NT2/D1 (cell line): Measurements from ENCODE around the gene ATP13A3.
"Not testable (repeated sequence)": the region's sequence is repeated elsewhere in the genome, so short reads cannot be mapped to it uniquely, and the experiment has no call there.

ENCODE experiments used
- DNase-seq: peaks from one replicate; pipeline ENCODE4 v3.0.0-alpha.2; 2011; ENCODE audit warnings: low read depth, low spot score
- H3K27me3 ChIP-seq: 2 replicates; pipeline ENCODE4 v1.6.0; 2011; ENCODE audit warnings: mild to moderate bottlenecking; ENCODE audit not compliant: insufficient read length, insufficient read depth
- H3K36me3 ChIP-seq: 2 replicates; pipeline ENCODE4 v1.6.1; 2011; ENCODE audit warnings: mild to moderate bottlenecking, low read length, mixed read lengths; ENCODE audit not compliant: insufficient read depth, insufficient read length
- H3K4me1 ChIP-seq: 2 replicates; pipeline ENCODE4 v1.5.1; 2011; ENCODE audit not compliant: insufficient read depth, insufficient read length
- H3K4me3 ChIP-seq: 2 replicates; pipeline ENCODE4 v1.5.1; 2011; ENCODE audit warnings: low read depth; ENCODE audit not compliant: insufficient read length
- H3K9ac ChIP-seq: 2 replicates; pipeline ENCODE4 v1.6.0; 2011; ENCODE audit warnings: low read depth; ENCODE audit not compliant: insufficient read length
- H3K9me3 ChIP-seq: 2 replicates; pipeline ENCODE4 v1.5.1; 2011; ENCODE audit warnings: mild to moderate bottlenecking, low read length; ENCODE audit not compliant: insufficient read depth
- SUZ12 ChIP-seq: IDR thresholded peaks from 2 replicates; pipeline ENCODE4 v1.6.1; 2011; ENCODE audit not compliant: insufficient read length, insufficient read depth; ENCODE audit errors: extremely low read depth
- YY1 ChIP-seq: IDR thresholded peaks from 2 replicates; pipeline ENCODE4 v1.6.1; 2011; ENCODE audit not compliant: insufficient read length, insufficient read depth
- ZNF274 ChIP-seq: IDR thresholded peaks from 2 replicates; pipeline ENCODE4 v1.6.1; 2011; ENCODE audit warnings: mild to moderate bottlenecking, low read depth, low read length

The ATP13A3 gene

DNA sequence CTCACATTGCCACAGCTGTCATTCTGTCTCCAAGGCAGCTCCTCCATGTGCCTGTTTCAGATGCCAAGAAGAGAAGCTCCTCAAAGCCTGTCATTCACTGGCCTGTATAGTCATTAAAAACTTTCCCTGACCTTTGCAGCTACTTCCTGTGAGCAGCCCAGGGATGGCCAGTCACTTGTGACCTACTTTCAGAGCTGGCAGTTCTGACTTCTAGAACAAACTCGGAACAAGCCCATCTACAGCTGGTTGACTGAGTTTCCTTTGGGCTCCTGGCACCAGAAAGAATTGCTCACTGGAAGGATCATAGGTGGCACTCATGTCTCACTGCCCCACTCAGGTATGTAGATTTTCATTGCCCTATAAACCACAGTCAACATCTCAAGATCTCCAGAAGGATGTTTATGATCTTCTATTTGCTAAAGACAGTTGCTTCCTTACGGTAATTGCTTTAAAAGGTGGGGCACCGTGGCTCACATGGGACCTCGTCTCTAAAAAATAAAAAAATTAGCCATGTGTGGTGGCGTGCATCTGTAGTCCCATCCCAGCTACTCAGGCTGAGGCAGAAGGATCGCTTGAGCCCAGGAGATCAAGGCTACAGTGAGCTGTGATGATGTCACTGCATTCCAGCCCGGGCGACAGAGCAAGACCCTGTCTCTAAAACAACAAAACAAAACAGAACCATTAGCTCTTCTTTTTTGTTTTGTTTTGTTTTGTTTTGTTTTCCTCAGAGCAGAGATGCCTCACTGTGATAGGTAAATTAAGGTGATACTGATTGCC, 11.2 kb upstream of the ATP13A3 start:
- no peak overlapping the region for H3K9ac ChIP-seq
- H3K4me3 ChIP-seq: no peak overlapping the region
- TF ChIP-seq ZNF274 (no peak), YY1 (no peak), SUZ12 (no peak)
- H3K9me3 ChIP-seq: no peaks in the 10 kb centered on the region
- no peak for DNase-seq
- no peaks in the 10 kb centered on the region for H3K27me3 ChIP-seq
- H3K36me3 ChIP-seq: no peaks in the 10 kb centered on the region
- peaks cover 6% of the 10 kb centered on the region for H3K4me1 ChIP-seq

DNA sequence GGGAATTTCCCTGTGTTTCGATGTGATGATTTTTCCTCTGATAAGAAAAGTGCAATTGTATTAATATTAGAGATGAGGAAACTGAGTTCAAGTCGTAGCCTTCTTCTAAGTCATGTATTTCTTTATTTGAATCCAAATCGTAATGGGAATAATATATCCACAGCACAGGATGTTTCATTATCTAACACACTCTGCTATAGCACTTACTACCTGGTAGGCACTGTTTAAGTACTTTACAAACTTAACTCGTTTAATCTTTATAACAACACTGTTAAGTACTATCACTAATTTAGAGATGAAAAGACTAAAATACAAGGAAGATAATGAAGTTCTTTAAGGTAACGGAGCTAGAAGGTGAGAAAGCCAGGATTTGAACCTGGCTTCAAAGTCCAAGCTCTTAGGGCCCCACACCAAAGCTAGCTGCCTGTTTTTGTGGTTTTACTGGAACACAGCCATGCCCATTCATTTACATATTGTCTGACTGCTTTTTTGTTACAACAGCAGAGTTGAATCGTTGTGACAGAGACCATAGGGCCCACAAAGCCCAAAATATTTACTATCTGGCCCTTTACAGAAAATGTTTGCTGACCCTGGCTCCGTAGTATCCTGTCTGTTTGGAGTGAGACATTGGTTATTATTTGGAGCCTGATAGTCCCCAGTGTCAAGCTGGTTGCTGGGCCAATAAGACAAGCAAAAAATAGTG, 9.6 kb upstream of the ATP13A3 start:
- Histone ChIP-seq H3K4me1 (peaks cover 6% of the 10 kb centered on the region), H3K27me3 (no peaks in the 10 kb centered on the region), H3K4me3 (no peak overlapping the region), H3K9ac (no peak overlapping the region), H3K36me3 (no peaks in the 10 kb centered on the region), H3K9me3 (no peaks in the 10 kb centered on the region)
- DNase-seq: no peak
- TF ChIP-seq YY1 (no peak), SUZ12 (no peak), ZNF274 (no peak)

DNA sequence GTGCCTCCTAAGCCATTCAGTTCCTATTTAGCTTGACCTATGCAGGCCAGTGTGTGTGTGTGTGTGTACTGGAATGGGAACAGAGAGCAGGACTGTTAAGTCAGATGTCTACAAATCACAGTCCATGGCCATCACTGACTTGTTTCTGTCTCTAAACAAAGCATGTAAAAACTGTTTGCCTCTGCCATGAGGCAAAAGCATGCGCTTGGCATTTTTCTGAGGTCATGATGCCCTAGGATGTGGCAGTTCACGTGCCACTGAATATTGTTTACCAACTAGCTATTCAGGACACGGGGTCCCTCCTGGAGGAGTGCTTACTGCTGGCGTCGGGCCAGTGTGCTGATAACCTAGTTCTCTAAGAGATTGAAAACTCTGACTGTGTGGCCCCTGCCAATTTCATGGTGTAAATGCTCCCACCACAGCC, 8.2 kb upstream of the ATP13A3 start:
- no peak for DNase-seq
- Histone ChIP-seq H3K27me3 (no peaks in the 10 kb centered on the region), H3K9me3 (no peaks in the 10 kb centered on the region), H3K4me1 (peaks cover 6% of the 10 kb centered on the region), H3K9ac (no peak overlapping the region), H3K4me3 (no peak overlapping the region), H3K36me3 (no peaks in the 10 kb centered on the region)
- TF ChIP-seq ZNF274 (no peak), SUZ12 (no peak), YY1 (no peak)

DNA sequence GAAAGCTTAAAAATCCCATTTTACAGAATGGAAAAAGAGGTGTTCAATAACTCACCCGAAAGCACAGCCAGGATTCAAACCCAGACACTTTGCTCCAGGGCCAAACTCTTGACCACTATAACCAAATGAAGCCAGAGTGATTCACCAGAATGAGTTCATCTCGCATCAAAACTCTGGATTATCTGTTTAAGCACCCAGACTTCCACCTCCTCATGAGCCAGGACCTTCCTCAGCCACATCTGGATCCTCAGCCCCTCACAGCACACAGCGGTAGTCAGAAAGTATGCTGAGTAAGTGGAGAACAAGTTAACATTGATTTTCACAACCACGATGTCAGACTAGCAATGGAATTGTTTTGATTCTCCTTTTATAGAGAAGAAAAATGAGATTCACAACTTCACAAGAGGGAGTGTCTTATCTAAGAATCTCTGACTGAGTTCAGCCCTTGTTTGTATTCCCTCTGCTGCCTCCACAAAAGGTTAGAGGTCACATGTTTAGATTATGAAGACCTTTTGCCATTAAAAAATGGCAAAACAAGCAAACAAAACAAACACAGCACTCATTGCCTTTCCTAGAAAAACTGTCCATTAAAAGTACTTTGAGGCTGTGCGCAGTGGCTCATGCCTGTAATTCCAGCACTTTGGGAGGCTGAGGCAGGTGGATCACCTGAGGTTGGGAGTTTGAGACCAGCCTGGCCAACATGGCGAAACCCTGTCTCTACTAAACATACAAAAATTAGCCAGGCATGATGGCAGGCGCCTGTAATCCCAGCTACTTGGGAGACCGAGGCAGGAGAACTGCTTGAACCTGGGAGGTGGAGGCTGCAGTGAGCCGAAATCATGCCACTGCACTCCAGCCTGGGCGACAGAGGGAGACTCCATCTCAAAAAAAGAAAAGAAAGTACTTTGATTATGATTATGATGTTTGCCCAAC, 7.5 kb upstream of the ATP13A3 start:
- not testable (repeated sequence) for H3K9ac ChIP-seq
- H3K4me1 ChIP-seq: peaks cover 11% of the 10 kb centered on the region

DNA sequence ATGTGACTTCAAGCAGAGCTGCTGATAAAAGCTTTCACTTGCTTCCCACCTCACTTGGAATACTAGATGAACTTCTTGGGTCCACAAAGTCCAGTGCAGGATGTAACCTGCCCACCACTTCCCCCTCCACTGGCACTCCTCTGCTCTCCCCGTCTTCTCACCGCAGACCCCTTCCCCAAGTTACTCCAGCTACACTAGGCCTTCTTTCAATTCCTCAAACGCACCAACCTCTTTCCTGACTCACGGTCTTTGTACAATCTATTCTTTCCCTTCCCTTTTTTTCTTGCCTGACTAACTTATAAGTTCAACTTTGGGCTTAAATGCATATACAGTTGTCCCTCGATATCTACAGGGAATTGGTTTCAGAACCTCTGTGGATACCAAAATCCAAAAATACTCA, 5.2 kb upstream of the ATP13A3 start:
- Histone ChIP-seq H3K36me3 (no peaks in the 10 kb centered on the region), H3K4me3 (no peak overlapping the region), H3K4me1 (peaks cover 12% of the 10 kb centered on the region), H3K9ac (no peak overlapping the region), H3K9me3 (no peaks in the 10 kb centered on the region), H3K27me3 (peaks cover 2% of the 10 kb centered on the region)
- TF ChIP-seq ZNF274 (no peak), YY1 (no peak), SUZ12 (no peak)
- no peak for DNase-seq

More for the DNA sequence above, 7.5 kb upstream of the ATP13A3 start:
- not testable (repeated sequence) for H3K9me3 ChIP-seq, H3K36me3 ChIP-seq, DNase-seq, H3K27me3 ChIP-seq, H3K4me3 ChIP-seq

DNA sequence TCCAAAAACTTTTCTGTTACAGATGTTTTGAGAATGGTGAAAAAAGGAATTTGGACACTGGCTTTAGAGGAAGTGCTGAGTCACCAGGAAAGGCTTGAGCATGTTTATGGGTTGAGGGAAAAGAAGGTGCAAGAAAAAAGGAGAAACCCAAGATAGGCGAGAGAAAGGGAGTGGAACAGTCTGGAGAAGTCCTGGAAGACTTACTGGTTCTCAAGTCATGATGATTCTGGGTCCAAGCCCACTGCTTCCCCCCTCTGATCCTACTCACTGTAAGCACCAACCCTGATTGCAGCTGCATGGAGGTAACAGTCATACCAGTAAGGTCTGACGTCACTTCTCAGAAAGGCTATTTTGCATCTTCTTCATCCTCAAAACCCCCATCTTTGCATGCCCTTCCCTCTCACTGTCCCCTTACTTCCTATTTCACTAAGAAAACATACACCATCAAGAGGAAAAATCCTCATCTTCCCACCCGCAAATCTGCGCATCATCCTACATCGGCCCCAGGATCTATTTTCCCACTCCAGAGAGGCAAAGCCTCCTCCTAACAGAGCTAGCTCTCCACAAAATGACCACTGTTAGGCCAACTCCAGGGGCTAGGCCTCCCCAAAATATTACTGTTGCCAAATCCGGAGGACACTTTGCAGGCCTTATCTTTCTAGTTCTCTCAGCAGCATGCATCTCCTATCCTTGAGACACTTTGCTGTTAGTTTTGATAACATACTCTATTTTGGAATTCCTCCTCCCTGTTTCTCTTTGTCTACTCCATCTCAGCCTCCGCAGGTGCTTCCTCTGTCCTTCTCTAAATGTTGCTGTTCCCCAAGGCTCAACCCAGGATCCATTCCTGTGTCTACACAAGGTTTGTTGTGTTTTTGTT, 3.2 kb upstream of the ATP13A3 start:
- peaks cover 11% of the 10 kb centered on the region for H3K4me1 ChIP-seq
- H3K4me3 ChIP-seq: no peak overlapping the region
- no peak for TF ChIP-seq SUZ12
- no peak for TF ChIP-seq ZNF274
- no peak for TF ChIP-seq YY1
- H3K36me3 ChIP-seq: peaks cover 3% of the 10 kb centered on the region
- no peaks in the 10 kb centered on the region for H3K9me3 ChIP-seq
- H3K27me3 ChIP-seq: peaks cover 2% of the 10 kb centered on the region
- no peak for DNase-seq
- H3K9ac ChIP-seq: no peak overlapping the region
